OCI-LY3 (cell line): ENCODE measurements around the gene ASPHD1.

ENCODE experiments used
- EZH2phosphoT487 ChIP-seq: fragments of 200-600 bp; shearing (Covaris generic); IDR thresholded peaks from 2 replicates; pipeline ENCODE4 v1.6.1; 2018; ENCODE audit warnings: antibody characterized with exemption, mixed run types, low read depth
- TF ChIP-seq, protein P1 (sequence below): fragments of 200-600, 300-600 bp; sonication (generic); IDR thresholded peaks from 2 replicates; pipeline ENCODE4 v1.5.1; 2014; ENCODE audit warnings: antibody characterized with exemption, low read length, low read depth

DNA sequence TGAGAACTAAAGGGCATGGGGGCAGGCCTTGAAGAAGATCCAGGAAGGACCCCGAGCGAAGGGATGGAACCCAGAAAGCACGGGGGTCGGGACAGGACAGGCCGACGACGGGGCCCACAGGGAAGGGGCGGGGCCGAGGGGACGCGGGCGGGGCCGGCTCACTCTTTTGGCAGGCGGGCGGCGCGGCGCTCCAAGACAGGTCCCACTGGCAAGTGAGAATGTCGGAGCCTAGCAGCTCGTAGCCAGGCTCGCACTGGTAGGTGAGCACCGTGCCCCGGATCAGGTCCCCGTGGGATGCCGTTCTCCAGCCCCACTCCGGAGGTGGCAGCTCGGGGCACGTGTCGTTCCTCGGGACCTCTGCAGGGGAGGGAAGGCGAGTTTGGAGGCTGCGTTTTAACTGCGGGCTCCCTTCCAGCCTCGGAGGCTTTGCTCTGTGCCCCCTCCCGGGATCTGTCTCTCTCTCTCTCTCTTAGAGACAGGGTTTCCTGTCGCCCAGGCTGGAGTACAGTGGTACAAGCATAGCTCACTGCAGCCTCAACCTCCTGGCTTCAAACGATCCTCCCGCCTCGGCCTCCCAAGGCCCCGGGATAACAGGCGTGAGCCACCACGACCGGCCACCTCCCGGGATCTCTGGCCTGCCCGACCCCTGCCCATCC is 23.6 kb upstream of the ASPHD1 start:
- TF ChIP-seq, protein P1, sequence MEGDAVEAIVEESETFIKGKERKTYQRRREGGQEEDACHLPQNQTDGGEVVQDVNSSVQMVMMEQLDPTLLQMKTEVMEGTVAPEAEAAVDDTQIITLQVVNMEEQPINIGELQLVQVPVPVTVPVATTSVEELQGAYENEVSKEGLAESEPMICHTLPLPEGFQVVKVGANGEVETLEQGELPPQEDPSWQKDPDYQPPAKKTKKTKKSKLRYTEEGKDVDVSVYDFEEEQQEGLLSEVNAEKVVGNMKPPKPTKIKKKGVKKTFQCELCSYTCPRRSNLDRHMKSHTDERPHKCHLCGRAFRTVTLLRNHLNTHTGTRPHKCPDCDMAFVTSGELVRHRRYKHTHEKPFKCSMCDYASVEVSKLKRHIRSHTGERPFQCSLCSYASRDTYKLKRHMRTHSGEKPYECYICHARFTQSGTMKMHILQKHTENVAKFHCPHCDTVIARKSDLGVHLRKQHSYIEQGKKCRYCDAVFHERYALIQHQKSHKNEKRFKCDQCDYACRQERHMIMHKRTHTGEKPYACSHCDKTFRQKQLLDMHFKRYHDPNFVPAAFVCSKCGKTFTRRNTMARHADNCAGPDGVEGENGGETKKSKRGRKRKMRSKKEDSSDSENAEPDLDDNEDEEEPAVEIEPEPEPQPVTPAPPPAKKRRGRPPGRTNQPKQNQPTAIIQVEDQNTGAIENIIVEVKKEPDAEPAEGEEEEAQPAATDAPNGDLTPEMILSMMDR, result no peak
- TF ChIP-seq EZH2phosphoT487, result no peak
